GM19023 (cell line): ENCODE results near the gene NHP2.
A peak's percentile ranks its signal among the peaks of the same experiment; 100 is the strongest.

Experiments used
- ATAC-seq: cut with Tn5 transposase; IDR thresholded peaks from one replicate; pipeline ENCODE4 v1.9.1; 2021; ENCODE audit warnings: mild to moderate bottlenecking, moderate library complexity; ENCODE audit not compliant: unreplicated experiment

Gene NHP2

GRCh38 chr5:178177569-178177968, 23.9 kb upstream of the NHP2 start:
- ATAC-seq = no peak

- ATAC-seq = no peak
Observed at GRCh38 chr5:178176791-178177190, 23.1 kb upstream of the NHP2 start.

- no peak for ATAC-seq
Observed at GRCh38 chr5:178174456-178174855, 20.8 kb upstream of the NHP2 start.

- ATAC-seq = no peak
Observed at GRCh38 chr5:178170455-178170854, 16.8 kb upstream of the NHP2 start.

GRCh38 chr5:178165581-178165980, 11.9 kb upstream of the NHP2 start:
- ATAC-seq = no peak

GRCh38 chr5:178163772-178164735, 10.4 kb upstream of the NHP2 start:
- peak; percentile 94 for ATAC-seq

GRCh38 chr5:178162481-178162880, 8.8 kb upstream of the NHP2 start:
- ATAC-seq = no peak

GRCh38 chr5:178160176-178160575, 6.5 kb upstream of the NHP2 start:
- no peak for ATAC-seq

- ATAC-seq = no peak
Observed at GRCh38 chr5:178155065-178155464, 1.4 kb upstream of the NHP2 start.

GRCh38 chr5:178152491-178153444, 917 bp downstream of the NHP2 start:
- ATAC-seq = no peak

- ATAC-seq = no peak
Observed at GRCh38 chr5:178150977-178151734, 2.5 kb downstream of the NHP2 start.

- ATAC-seq = no peak
Observed at GRCh38 chr5:178149199-178149932, 4.3 kb downstream of the NHP2 start.

GRCh38 chr5:178147406-178147805, 6.3 kb downstream of the NHP2 start:
- no peak for ATAC-seq

GRCh38 chr5:178145965-178146820, 7.5 kb downstream of the NHP2 start:
- peak; percentile 56 for ATAC-seq

GRCh38 chr5:178143901-178144300, 9.8 kb downstream of the NHP2 start:
- ATAC-seq = no peak

GRCh38 chr5:178143246-178143645, 10.4 kb downstream of the NHP2 start:
- ATAC-seq = no peak

GRCh38 chr5:178142642-178143041, 11.0 kb downstream of the NHP2 start:
- no peak for ATAC-seq

- ATAC-seq = no peak
Observed at GRCh38 chr5:178141550-178141949, 12.1 kb downstream of the NHP2 start.

- no peak for ATAC-seq
Observed at GRCh38 chr5:178137991-178138390, 15.7 kb downstream of the NHP2 start.
